TTC549 (cell line): ENCODE data around the gene PRSS27.
"Not testable (repeated sequence)": the region's sequence is repeated elsewhere in the genome, so short reads cannot be mapped to it uniquely, and the experiment has no call there.

Experiments
- FAIRE-seq: peaks from 2 replicates; lab custom pipeline; 2012; peaks lifted over from hg19 to GRCh38; lab: Jason Lieb, UNC

Gene PRSS27

GRCh38 chr16:2670017-2670416, 50.0 kb downstream of the PRSS27 start:
- FAIRE-seq, result not testable (repeated sequence)

- not testable (repeated sequence) for FAIRE-seq
Measured at GRCh38 chr16:2669587-2669986, 50.4 kb downstream of the PRSS27 start.

GRCh38 chr16:2666671-2667070, 53.4 kb downstream of the PRSS27 start:
- not testable (repeated sequence) for FAIRE-seq

GRCh38 chr16:2664574-2664982, 55.4 kb downstream of the PRSS27 start:
- no peak for FAIRE-seq

GRCh38 chr16:2663553-2664546, 56.2 kb downstream of the PRSS27 start:
- no peak for FAIRE-seq
